GM23338 (cell line): ENCODE measurements around the gene MRPL37. TPM values are rescaled to one million over a fixed set of nuclear protein-coding genes. Genes with fewer than 3 reads are reported as not detected.

Source experiments
- ATAC-seq: fragments of 200-7000 bp; cut with Tn5 transposase; 3 replicates; pipeline ENCODE4 v1.9.1; 2020
- DNase-seq: peaks from one replicate; pipeline ENCODE4 v3.0.0-alpha.2; 2015; ENCODE audit warnings: low spot score
- H2AFZ ChIP-seq: fragments of 200-600 bp; sonication (generic); 2 replicates; pipeline ENCODE4 v1.8.0; 2016; ENCODE audit warnings: antibody characterized with exemption, mild to moderate bottlenecking, moderate library complexity
- H3F3A ChIP-seq: fragments of 200-600 bp; sonication (generic); replicated peaks from 2 replicates; pipeline ENCODE4 v1.8.0; 2017; ENCODE audit warnings: antibody characterized with exemption, mixed run types, low read depth
- H3K27ac ChIP-seq: fragments of 200-600 bp; sonication (generic); 2 replicates; pipeline ENCODE4 v1.6.1; 2016; ENCODE audit warnings: low read depth
- H3K27me3 ChIP-seq: fragments of 200-600 bp; sonication (generic); 2 replicates; pipeline ENCODE4 v1.8.0; 2016; ENCODE audit warnings: mild to moderate bottlenecking, mixed run types, moderate library complexity; ENCODE audit not compliant: insufficient read depth
- H3K36me3 ChIP-seq: fragments of 200-600 bp; sonication (generic); 2 replicates; pipeline ENCODE4 v1.8.0; 2016; ENCODE audit warnings: mild to moderate bottlenecking; ENCODE audit not compliant: insufficient read depth
- H3K4me1 ChIP-seq: fragments of 200-600 bp; sonication (generic); 2 replicates; pipeline ENCODE4 v1.8.0; 2016; ENCODE audit warnings: mild to moderate bottlenecking, moderate library complexity; ENCODE audit not compliant: insufficient read depth
- H3K4me2 ChIP-seq: fragments of 200-600 bp; sonication (generic); 2 replicates; pipeline ENCODE4 v1.7.1; 2017; ENCODE audit warnings: mixed run types
- H3K4me3 ChIP-seq: fragments of 200-600 bp; sonication (generic); 2 replicates; pipeline ENCODE4 v1.6.1; 2016; ENCODE audit warnings: mixed run types
- H3K79me2 ChIP-seq: fragments of 200-600 bp; sonication (generic); replicated peaks from 2 replicates; pipeline ENCODE4 v1.8.0; 2017; ENCODE audit warnings: mild to moderate bottlenecking; ENCODE audit not compliant: insufficient read depth
- H3K9me2 ChIP-seq: fragments of 200-600 bp; sonication (generic); 2 replicates; pipeline ENCODE4 v1.8.0; 2017; ENCODE audit not compliant: insufficient read depth
- H4K20me1 ChIP-seq: fragments of 200-600 bp; sonication (generic); replicated peaks from 2 replicates; pipeline ENCODE4 v1.8.0; 2017; ENCODE audit warnings: mild to moderate bottlenecking; ENCODE audit not compliant: insufficient read depth
- H3K27ac Mint-ChIP-seq: 2 replicates; pipeline ENCODE4 v1.8.0; 2020; ENCODE audit warnings: inconsistent platforms, mild to moderate bottlenecking, moderate library complexity, mixed read lengths
- H3K27me3 Mint-ChIP-seq: 3 replicates; pipeline ENCODE4 v1.8.0; 2022; ENCODE audit warnings: low read depth, mild to moderate bottlenecking, moderate library complexity, mixed read lengths, inconsistent platforms; ENCODE audit not compliant: insufficient read depth, poor library complexity
- H3K36me3 Mint-ChIP-seq: 3 replicates; pipeline ENCODE4 v1.8.0; 2021; ENCODE audit warnings: low read depth, mild to moderate bottlenecking, inconsistent platforms, moderate library complexity, mixed read lengths
- H3K4me1 Mint-ChIP-seq: 3 replicates; pipeline ENCODE4 v1.8.0; 2020; ENCODE audit warnings: mild to moderate bottlenecking, inconsistent platforms, mixed read lengths
- H3K4me3 Mint-ChIP-seq: 3 replicates; pipeline ENCODE4 v1.8.0; 2021; ENCODE audit warnings: moderate library complexity, mild to moderate bottlenecking, inconsistent platforms, mixed read lengths
- H3K9me3 Mint-ChIP-seq: 3 replicates; pipeline ENCODE4 v1.8.0; 2020; ENCODE audit warnings: moderate library complexity, mild to moderate bottlenecking, inconsistent platforms, mixed read lengths
- EZH2phosphoT487 ChIP-seq: fragments of 200-600 bp; sonication (generic); IDR thresholded peaks from one replicate; pipeline ENCODE4 v1.8.1; 2018; ENCODE audit warnings: antibody characterized with exemption; ENCODE audit not compliant: unreplicated experiment
- JUNB ChIP-seq: IDR thresholded peaks from one replicate; pipeline ENCODE4 v1.6.1; 2016; ENCODE audit warnings: antibody characterized with exemption; ENCODE audit not compliant: unreplicated experiment
- STAT1 ChIP-seq: IDR thresholded peaks from one replicate; pipeline ENCODE4 v1.6.1; 2016; ENCODE audit warnings: antibody characterized with exemption; ENCODE audit not compliant: unreplicated experiment
- ZNF114 ChIP-seq: fragments of 250-450 bp; sonication (Bioruptor Pico); IDR thresholded peaks from 2 replicates; pipeline ENCODE4 v1.5.0; 2020; ENCODE audit warnings: mild to moderate bottlenecking, moderate library complexity
- ZNF331 ChIP-seq: fragments of 250-450 bp; sonication (Bioruptor Pico); IDR thresholded peaks from 2 replicates; pipeline ENCODE4 v1.5.0; 2020; ENCODE audit warnings: low read depth, mild to moderate bottlenecking, moderate library complexity
- polyA plus RNA-seq: library from polyadenylated mRNA; unstranded; fragments of >200 nt; fragmentation: Nextera tagmentation; extraction: Ambion mirVana; gene quantifications from 2 replicates; pipeline ENCODE4 v1.2.1, GENCODE V29; 2016
- total RNA-seq: library from RNA; depleted of rRNA; stranded (reverse); fragments of >200 nt; shearing (Covaris generic); gene quantifications from 2 replicates; pipeline ENCODE4 v1.2.3, GENCODE V29; 2014
- TF ChIP-seq, protein P1 (sequence below): IDR thresholded peaks from one replicate; pipeline ENCODE4 v1.6.1; 2018; ENCODE audit warnings: antibody characterized with exemption; ENCODE audit not compliant: unreplicated experiment
- TF ChIP-seq, protein P2 (sequence below), 2 experiments: fragments of 200-600 bp in 1 of 2; sonication (generic) in 1 of 2; conservative IDR thresholded peaks; 2 replicates each; pipeline versions ENCODE4 v1.5.1 to v1.6.1; 2016 to 2017; ENCODE audit warnings: antibody characterized with exemption in 2 of 2, low read depth in 2 of 2, mild to moderate bottlenecking in 2 of 2, moderate library complexity in 1 of 2
- TF ChIP-seq, protein P3 (sequence below): IDR thresholded peaks from 2 replicates; pipeline ENCODE4 v1.6.1; 2016; ENCODE audit warnings: antibody characterized with exemption

The MRPL37 gene
- total and polyA plus RNA-seq, 2 experiments from 2014 or later, result 130 to 155 TPM

DNA sequence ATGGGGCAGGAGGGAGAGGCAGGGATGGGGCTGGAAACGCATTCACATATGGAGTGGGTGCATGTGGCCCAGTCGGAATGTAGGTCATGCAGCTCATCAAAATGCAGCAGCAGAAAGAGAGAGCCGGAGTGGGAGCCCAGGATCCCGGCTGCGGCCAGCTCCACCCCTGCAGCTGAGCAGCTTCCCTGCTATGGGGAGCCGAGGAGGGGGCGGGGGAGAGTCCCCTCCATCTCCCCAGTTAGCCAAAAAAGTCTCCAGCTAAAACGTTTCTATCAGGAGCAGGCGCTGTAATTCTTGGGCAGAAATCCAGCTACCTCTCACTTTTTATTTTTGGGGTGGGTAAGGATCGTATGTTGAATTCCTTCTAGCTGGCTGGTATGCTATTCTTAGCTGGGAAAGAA lies 39.7 kb downstream of the MRPL37 start:
- H3K4me3 ChIP-seq, result no peak overlapping the region
- TF ChIP-seq, protein P1, sequence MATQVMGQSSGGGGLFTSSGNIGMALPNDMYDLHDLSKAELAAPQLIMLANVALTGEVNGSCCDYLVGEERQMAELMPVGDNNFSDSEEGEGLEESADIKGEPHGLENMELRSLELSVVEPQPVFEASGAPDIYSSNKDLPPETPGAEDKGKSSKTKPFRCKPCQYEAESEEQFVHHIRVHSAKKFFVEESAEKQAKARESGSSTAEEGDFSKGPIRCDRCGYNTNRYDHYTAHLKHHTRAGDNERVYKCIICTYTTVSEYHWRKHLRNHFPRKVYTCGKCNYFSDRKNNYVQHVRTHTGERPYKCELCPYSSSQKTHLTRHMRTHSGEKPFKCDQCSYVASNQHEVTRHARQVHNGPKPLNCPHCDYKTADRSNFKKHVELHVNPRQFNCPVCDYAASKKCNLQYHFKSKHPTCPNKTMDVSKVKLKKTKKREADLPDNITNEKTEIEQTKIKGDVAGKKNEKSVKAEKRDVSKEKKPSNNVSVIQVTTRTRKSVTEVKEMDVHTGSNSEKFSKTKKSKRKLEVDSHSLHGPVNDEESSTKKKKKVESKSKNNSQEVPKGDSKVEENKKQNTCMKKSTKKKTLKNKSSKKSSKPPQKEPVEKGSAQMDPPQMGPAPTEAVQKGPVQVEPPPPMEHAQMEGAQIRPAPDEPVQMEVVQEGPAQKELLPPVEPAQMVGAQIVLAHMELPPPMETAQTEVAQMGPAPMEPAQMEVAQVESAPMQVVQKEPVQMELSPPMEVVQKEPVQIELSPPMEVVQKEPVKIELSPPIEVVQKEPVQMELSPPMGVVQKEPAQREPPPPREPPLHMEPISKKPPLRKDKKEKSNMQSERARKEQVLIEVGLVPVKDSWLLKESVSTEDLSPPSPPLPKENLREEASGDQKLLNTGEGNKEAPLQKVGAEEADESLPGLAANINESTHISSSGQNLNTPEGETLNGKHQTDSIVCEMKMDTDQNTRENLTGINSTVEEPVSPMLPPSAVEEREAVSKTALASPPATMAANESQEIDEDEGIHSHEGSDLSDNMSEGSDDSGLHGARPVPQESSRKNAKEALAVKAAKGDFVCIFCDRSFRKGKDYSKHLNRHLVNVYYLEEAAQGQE, result no peak
- TF ChIP-seq ZNF114 (CRISPR knock-in tag), result no peak
- no peak overlapping the region for H3K4me2 ChIP-seq
- no peaks in the 10 kb centered on the region for H3K79me2 ChIP-seq
- H3F3A ChIP-seq, result 0 out of 2 replicates have a peak, but pooled peaks cover 6% of the 10 kb centered on the region
- no peak overlapping the region for H3K27ac Mint-ChIP-seq
- no peak overlapping the region for H2AFZ ChIP-seq
- H3K9me2 ChIP-seq, result no peaks in the 10 kb centered on the region
- peaks cover 4% of the 10 kb centered on the region for H3K27me3 Mint-ChIP-seq
- no peak overlapping the region for H3K4me3 Mint-ChIP-seq
- H3K36me3 ChIP-seq, result peaks cover 11% of the 10 kb centered on the region
- H3K4me1 Mint-ChIP-seq, result no peaks in the 10 kb centered on the region
- H3K9me3 Mint-ChIP-seq, result peaks cover 3% of the 10 kb centered on the region; the same call in 2 of the 3 replicates
- H3K27ac ChIP-seq, result no peak overlapping the region
- DNase-seq, result no peak
- H3K36me3 Mint-ChIP-seq, result peaks cover 70% of the 10 kb centered on the region
- H4K20me1 ChIP-seq, result no peaks in the 10 kb centered on the region; the same call in 1 of the 2 replicates
- no peaks in the 10 kb centered on the region for H3K4me1 ChIP-seq
- ATAC-seq, result no peak
- H3K27me3 ChIP-seq, result no peaks in the 10 kb centered on the region

DNA sequence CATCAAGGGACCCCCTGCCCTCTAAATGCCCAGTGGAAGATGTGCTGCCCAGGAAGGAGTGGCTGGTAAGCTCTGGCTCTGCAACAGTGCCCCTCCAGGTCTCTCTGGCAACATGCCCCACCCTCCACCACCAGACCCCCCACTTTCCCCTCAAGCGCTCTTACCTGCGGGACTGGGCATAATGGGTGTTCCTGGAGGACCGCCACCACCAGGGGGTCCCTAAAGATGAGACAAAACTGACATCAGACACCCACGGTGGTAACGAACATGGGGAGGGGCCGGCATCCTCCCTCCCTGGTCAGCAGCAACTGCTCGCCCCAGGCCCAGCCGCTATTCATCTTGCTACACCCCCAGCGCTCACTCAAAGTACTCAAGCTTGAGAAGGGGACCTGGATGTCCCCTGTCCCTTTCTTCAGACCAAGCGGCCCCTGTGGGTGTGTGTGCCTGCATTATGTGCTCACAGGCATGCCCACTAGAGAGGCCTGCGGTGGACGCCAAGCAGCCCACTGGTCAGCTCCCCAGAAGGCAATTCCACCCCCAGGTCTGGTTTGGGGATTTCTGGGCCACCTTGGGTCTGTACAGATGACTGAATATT lies 40.9 kb downstream of the MRPL37 start:
- peaks cover 6% of the 10 kb centered on the region for H3K27me3 Mint-ChIP-seq
- Histone ChIP-seq H3K27me3 (no peaks in the 10 kb centered on the region), H3K27ac (no peak overlapping the region), H3K4me2 (no peak overlapping the region), H3K4me1 (no peaks in the 10 kb centered on the region), H3K4me3 (no peak overlapping the region), H3F3A (0 out of 2 replicates have a peak, but pooled peaks cover 6% of the 10 kb centered on the region), H3K36me3 (peaks cover 11% of the 10 kb centered on the region), H3K9me2 (no peaks in the 10 kb centered on the region), H4K20me1 (no peaks in the 10 kb centered on the region; the same call in 1 of the 2 replicates), H3K79me2 (no peaks in the 10 kb centered on the region), H2AFZ (no peak overlapping the region)
- no peaks in the 10 kb centered on the region for H3K9me3 Mint-ChIP-seq
- no peak overlapping the region for H3K4me3 Mint-ChIP-seq
- no peak for DNase-seq
- no peak overlapping the region for H3K27ac Mint-ChIP-seq
- TF ChIP-seq JUNB (no peak), ZNF331 (no peak)
- no peaks in the 10 kb centered on the region for H3K4me1 Mint-ChIP-seq
- peaks cover 63% of the 10 kb centered on the region for H3K36me3 Mint-ChIP-seq
- ATAC-seq, result no peak

DNA sequence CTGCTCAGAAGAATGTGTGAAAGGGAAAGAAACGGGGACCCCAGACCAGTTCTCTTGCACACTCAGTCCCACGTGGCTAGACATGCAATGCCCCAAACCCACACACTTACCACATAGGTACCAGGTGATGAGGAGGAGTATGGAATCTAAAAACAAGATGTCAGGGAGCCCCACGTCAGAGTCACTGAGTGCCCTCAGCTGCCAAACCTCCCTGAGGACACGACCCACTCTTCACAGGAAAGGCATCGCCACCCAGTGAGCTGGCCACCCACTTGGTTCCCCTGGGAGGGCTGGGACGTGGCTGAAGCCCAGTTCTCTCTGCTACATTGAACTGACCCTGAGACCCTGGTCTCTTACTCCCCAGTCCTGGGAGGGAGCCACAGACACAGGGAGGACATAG lies 41.4 kb downstream of the MRPL37 start:
- Mint-ChIP-seq H3K36me3 (peaks cover 59% of the 10 kb centered on the region), H3K9me3 (no peaks in the 10 kb centered on the region), H3K27ac (no peak overlapping the region), H3K4me3 (no peak overlapping the region), H3K4me1 (no peaks in the 10 kb centered on the region), H3K27me3 (peaks cover 6% of the 10 kb centered on the region)
- TF ChIP-seq, protein P1, result no peak
- no peak for TF ChIP-seq STAT1
- TF ChIP-seq, protein P2, sequence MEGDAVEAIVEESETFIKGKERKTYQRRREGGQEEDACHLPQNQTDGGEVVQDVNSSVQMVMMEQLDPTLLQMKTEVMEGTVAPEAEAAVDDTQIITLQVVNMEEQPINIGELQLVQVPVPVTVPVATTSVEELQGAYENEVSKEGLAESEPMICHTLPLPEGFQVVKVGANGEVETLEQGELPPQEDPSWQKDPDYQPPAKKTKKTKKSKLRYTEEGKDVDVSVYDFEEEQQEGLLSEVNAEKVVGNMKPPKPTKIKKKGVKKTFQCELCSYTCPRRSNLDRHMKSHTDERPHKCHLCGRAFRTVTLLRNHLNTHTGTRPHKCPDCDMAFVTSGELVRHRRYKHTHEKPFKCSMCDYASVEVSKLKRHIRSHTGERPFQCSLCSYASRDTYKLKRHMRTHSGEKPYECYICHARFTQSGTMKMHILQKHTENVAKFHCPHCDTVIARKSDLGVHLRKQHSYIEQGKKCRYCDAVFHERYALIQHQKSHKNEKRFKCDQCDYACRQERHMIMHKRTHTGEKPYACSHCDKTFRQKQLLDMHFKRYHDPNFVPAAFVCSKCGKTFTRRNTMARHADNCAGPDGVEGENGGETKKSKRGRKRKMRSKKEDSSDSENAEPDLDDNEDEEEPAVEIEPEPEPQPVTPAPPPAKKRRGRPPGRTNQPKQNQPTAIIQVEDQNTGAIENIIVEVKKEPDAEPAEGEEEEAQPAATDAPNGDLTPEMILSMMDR (conservative IDR thresholded peaks at IDR 0.05; ENCODE audit: low read depth in 2 of 2), result no peak
- TF ChIP-seq ZNF114 (CRISPR knock-in tag), result no peak
- no peak for TF ChIP-seq EZH2phosphoT487
- no peak for TF ChIP-seq JUNB
- TF ChIP-seq, protein P3, sequence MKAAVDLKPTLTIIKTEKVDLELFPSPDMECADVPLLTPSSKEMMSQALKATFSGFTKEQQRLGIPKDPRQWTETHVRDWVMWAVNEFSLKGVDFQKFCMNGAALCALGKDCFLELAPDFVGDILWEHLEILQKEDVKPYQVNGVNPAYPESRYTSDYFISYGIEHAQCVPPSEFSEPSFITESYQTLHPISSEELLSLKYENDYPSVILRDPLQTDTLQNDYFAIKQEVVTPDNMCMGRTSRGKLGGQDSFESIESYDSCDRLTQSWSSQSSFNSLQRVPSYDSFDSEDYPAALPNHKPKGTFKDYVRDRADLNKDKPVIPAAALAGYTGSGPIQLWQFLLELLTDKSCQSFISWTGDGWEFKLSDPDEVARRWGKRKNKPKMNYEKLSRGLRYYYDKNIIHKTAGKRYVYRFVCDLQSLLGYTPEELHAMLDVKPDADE, result no peak
- no peaks in the 10 kb centered on the region for H3K4me1 ChIP-seq
- H3F3A ChIP-seq, result 0 out of 2 replicates have a peak, but pooled peaks cover 6% of the 10 kb centered on the region
- H3K9me2 ChIP-seq, result no peaks in the 10 kb centered on the region
- no peak overlapping the region for H3K4me3 ChIP-seq
- H3K27me3 ChIP-seq, result no peaks in the 10 kb centered on the region
- peaks cover 10% of the 10 kb centered on the region for H3K36me3 ChIP-seq
- H4K20me1 ChIP-seq, result no peaks in the 10 kb centered on the region; the same call in 1 of the 2 replicates
- DNase-seq (no peak), ATAC-seq (no peak)
- no peaks in the 10 kb centered on the region for H3K79me2 ChIP-seq
- H2AFZ ChIP-seq, result no peak overlapping the region
- H3K4me2 ChIP-seq, result no peak overlapping the region
- H3K27ac ChIP-seq, result no peak overlapping the region
